Hematopoietic multipotent progenitor cell treated with erythropoietin and hydrocortisone succinate and interleukin-3 and kit ligand, for 4 days (in vitro differentiated cells): ENCODE results near the gene KIF25.
A peak's percentile ranks its signal among the peaks of the same experiment; 100 is the strongest.

Source experiments
- DNase-seq: peaks from one replicate; pipeline ENCODE4 v3.0.0-alpha.2; 2015

Gene KIF25

GRCh38 chr6:167997642-167998041 lies at the start of gene KIF25:
Gene KIF25, plus strand, starts transcription at chr6:167997671. Its CDS starts 31,915 bp downstream, at chr6:168029586.
- no peak for DNase-seq

- DNase-seq, result no peak
Measured at GRCh38 chr6:167947716-167948115, 49.8 kb upstream of the KIF25 start.

GRCh38 chr6:167948716-167949115 lies 48.8 kb upstream of the KIF25 start:
- no peak for DNase-seq

GRCh38 chr6:167949121-167949684 lies 48.3 kb upstream of the KIF25 start:
- DNase-seq, result no peak

GRCh38 chr6:167951781-167952511 lies 45.5 kb upstream of the KIF25 start:
- no peak for DNase-seq

GRCh38 chr6:167952512-167952859 lies 45.0 kb upstream of the KIF25 start:
- no peak for DNase-seq

- no peak for DNase-seq
Measured at GRCh38 chr6:167953551-167953950, 43.9 kb upstream of the KIF25 start.

- DNase-seq, result no peak
Measured at GRCh38 chr6:167954151-167954550, 43.3 kb upstream of the KIF25 start.

- no peak for DNase-seq
Measured at GRCh38 chr6:167956491-167956890, 41.0 kb upstream of the KIF25 start.

- no peak for DNase-seq
Measured at GRCh38 chr6:167956983-167957492, 40.4 kb upstream of the KIF25 start.

- no peak for DNase-seq
Measured at GRCh38 chr6:167957626-167958025, 39.8 kb upstream of the KIF25 start.

GRCh38 chr6:167960579-167960978 lies 36.9 kb upstream of the KIF25 start:
- no peak for DNase-seq

GRCh38 chr6:167962711-167963110 lies 34.8 kb upstream of the KIF25 start:
- no peak for DNase-seq

- no peak for DNase-seq
Measured at GRCh38 chr6:167963589-167964057, 33.8 kb upstream of the KIF25 start.

GRCh38 chr6:167965592-167966539 lies 31.6 kb upstream of the KIF25 start:
- no peak for DNase-seq

- no peak for DNase-seq
Measured at GRCh38 chr6:167966540-167966905, 30.9 kb upstream of the KIF25 start.

GRCh38 chr6:167968091-167968490 lies 29.4 kb upstream of the KIF25 start:
- peak; percentile 47 for DNase-seq

GRCh38 chr6:167970230-167970629 lies 27.2 kb upstream of the KIF25 start:
- no peak for DNase-seq

GRCh38 chr6:167972193-167972592 lies 25.3 kb upstream of the KIF25 start:
- DNase-seq, result no peak

GRCh38 chr6:167973148-167973885 lies 24.2 kb upstream of the KIF25 start:
- DNase-seq, result no peak

- no peak for DNase-seq
Measured at GRCh38 chr6:167974640-167975344, 22.7 kb upstream of the KIF25 start.

- no peak for DNase-seq
Measured at GRCh38 chr6:167975458-167975857, 22.0 kb upstream of the KIF25 start.
